D721Med (cell line): ENCODE measurements around the gene INCA1.

Source experiments
- DNase-seq: peaks from one replicate; pipeline ENCODE4 v3.0.0; 2011; ENCODE audit warnings: low spot score; ENCODE audit not compliant: insufficient read length
- FAIRE-seq: peaks from 2 replicates; lab custom pipeline; 2011; peaks lifted over from hg19 to GRCh38; lab: Jason Lieb, UNC
- TF ChIP-seq, protein P1 (sequence below): IDR thresholded peaks from 2 replicates; pipeline ENCODE4 v1.5.1; 2012; ENCODE audit warnings: mild to moderate bottlenecking, control low read depth; ENCODE audit not compliant: insufficient read depth; ENCODE audit errors: missing control alignments

INCA1 gene

DNA sequence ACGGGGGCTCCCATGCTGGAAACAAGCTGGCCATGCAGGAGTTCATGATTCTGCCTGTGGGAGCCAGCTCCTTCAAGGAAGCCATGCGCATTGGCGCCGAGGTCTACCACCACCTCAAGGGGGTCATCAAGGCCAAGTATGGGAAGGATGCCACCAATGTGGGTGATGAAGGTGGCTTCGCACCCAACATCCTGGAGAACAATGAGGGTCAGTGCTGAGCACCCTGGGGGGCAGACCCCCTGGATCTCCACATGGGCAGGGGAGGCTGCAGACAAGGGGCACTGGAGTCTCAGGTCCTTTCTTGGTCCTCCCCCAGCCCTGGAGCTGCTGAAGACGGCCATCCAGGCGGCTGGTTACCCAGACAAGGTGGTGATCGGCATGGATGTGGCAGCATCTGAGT lies 42.2 kb downstream of the INCA1 start:
- TF ChIP-seq, protein P1, sequence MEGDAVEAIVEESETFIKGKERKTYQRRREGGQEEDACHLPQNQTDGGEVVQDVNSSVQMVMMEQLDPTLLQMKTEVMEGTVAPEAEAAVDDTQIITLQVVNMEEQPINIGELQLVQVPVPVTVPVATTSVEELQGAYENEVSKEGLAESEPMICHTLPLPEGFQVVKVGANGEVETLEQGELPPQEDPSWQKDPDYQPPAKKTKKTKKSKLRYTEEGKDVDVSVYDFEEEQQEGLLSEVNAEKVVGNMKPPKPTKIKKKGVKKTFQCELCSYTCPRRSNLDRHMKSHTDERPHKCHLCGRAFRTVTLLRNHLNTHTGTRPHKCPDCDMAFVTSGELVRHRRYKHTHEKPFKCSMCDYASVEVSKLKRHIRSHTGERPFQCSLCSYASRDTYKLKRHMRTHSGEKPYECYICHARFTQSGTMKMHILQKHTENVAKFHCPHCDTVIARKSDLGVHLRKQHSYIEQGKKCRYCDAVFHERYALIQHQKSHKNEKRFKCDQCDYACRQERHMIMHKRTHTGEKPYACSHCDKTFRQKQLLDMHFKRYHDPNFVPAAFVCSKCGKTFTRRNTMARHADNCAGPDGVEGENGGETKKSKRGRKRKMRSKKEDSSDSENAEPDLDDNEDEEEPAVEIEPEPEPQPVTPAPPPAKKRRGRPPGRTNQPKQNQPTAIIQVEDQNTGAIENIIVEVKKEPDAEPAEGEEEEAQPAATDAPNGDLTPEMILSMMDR, result no peak
- no peak for FAIRE-seq
- no peak for DNase-seq

DNA sequence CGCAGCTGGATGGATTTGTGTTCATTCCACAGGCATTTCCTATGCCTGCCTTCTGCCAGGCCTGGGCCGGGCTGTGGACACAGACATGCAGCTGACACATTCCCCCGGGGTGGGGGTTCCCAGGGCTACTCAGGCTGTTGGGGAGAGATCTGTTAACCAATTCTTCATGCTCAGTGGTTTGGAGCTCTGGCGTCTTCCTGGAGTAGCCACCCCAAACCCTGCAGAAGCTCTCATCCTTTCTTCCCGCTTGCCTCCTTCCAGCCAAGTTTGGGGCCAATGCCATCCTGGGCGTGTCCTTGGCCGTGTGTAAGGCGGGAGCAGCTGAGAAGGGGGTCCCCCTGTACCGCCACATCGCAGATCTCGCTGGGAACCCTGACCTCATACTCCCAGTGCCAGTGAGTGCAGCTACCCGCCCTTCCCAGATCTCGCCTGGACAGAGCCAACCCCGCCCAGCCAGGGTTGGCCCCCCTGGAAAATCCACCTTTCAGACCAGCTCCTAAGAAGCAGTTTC lies 43.8 kb downstream of the INCA1 start:
- DNase-seq, result no peak
- TF ChIP-seq, protein P1, result no peak
- FAIRE-seq, result no peak

DNA sequence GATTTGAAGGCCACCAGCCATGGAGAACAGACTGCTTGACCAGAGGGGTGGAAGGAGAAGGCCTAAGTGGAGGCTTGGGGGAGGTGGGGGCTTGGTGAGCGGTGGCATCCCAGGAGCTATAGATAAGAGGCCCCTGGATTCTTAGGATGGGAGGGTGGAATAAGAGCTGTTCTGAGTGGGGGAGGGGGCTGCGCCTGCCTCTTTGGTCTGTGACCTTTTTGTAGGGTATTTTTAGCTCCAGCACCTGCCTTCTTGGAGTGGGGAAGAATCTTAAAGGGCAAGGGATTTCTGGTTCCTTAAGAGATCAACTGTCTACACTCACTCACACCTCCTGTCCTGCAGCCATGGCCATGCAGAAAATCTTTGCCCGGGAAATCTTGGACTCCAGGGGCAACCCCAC lies 45.8 kb downstream of the INCA1 start:
- TF ChIP-seq, protein P1, result no peak
- FAIRE-seq, result no peak
- no peak for DNase-seq

DNA sequence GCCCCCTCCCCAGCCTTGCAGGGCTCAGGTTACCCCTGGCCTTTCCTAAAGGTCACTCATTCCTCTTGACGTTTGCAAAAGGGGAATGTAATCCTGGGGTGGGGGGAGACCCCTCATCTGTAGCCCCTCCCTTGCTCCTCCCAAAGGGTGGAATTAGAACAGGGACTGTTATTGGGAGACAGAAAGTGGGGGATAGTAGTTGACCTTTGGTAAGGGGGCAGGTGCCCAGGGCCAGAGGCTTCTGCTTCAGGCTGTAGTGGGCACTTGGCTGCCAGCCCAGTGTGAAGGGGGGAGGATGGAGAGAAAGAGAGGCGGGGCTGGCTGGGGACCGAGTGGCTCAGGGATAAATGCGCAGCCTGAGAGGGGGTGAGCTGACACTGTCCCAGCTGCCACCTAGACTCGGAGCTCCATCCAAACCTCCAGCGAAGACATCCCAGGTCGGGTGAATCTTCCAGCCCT lies 46.5 kb downstream of the INCA1 start, which contains the start of gene ENO3:
ENO3 (plus strand) TSS at position 374 of the 459 bp plus-strand sequence. CDS start 711 bp downstream, outside the sequence.
- no peak for FAIRE-seq

DNA sequence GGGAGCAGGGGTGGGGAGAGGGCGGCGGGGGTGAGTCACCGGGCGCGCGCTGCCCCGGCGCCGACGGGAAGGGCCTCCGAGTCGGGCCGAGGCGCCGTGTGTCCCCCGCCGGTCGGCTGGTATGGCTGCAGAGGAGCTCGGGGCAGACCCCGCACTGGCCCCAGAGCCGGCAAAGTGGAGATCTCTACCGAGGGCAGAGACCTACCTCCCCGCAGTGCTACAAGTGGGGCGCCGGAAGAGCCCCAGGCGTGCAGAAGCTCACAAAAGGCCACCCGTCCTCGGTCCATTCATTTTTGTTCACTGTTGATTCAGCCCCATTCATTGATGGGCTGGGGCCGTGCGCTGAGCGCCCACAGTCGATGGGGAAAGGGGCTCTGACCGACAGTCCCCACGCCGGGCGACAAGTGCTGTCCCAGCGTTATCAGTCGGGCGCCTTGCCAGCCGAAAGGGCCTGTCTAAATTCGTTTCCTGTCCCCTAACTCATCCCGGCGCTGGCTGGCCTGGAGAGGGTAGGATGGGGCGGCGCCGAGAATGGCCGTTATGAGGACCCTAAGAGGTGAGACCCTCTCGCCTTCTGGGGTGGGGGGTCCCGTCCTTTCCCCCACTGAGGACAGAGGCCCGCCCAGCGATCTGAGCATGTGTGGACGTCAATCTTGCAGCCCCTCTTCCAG lies 47.1 kb downstream of the INCA1 start:
- FAIRE-seq (no peak), DNase-seq (no peak)

More for the DNA sequence above, 46.5 kb downstream of the INCA1 start, which contains the start of gene ENO3:
- DNase-seq, result peak; percentile 67
- TF ChIP-seq, protein P1, result no peak

DNA sequence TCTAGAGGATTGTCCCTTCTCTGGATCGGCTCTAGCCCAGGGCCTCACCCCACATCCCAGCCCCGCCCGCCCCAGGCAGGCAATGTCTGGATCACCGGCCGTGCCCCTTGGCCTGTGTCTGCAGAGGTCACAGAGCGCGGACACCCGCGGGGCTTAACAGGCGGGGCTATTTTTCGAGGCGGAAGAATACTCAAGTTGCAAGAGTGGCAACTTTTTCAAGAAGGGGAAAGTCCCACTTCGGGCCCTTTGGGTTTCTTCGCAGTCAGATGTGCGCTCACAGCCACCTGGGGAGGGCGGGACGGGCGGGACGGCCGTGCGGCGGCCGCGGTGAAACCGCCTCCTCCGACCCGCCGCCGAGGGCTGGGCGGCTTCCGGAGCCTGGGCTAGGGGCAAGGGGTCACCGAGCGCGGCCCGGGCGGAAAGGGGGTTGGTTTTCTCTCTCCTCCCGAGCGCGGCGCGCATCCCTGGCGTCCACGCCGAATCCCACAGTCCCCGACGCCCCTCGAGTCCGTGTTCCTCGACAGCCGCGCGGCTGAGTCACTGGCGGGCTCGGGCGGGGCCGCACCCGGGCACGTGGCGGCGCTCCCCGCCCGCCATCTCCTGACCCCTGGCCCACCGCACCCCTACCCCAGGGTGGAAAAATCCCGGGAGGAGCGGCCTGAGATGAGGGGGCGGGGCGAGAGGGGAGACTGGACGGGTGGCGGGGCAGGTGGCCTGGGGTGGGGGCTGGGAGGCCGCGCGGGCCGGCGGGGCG lies 47.8 kb downstream of the INCA1 start:
- FAIRE-seq (no peak), DNase-seq (peak; percentile 67)
- TF ChIP-seq, protein P1, result no peak

More for the DNA sequence above, 47.1 kb downstream of the INCA1 start:
- TF ChIP-seq, protein P1, result no peak
